Measurements from ENCODE around the gene DDX4. TPM values are rescaled to one million over a fixed set of nuclear protein-coding genes. Genes with fewer than 3 reads are reported as not detected.

DDX4 gene
- polyA plus RNA-seq, 1 experiment = not detected

DNA sequence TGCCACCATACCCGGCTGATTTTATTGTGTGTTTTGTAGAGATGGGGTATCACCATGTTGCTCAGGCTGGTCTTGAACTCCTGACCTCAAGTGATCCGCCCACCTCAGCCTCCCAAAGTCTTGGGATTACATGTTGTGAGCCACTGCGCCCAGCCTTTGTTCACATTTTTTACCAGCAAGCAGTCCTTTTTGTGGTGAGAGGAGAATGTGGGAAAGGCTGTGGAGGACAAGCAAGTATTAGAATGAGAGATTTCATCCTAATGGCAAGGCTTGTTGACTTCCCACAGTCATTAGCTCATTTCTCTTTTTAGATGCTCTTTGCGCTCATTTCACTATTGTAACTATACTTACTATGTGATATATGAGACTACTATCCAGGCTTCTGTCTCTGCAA lies 119.4 kb downstream of the DDX4 start:
- H3K27ac ChIP-seq (ENCODE audit: low read depth, low read length) = no peak overlapping the region
- no peak for TF ChIP-seq CTCF (IDR thresholded peaks at IDR 0.05; ENCODE audit: low read depth, low read length)
- CTCF ChIA-PET = no interaction called here

GRCh38 chr5:55858104-55858503 lies 120.2 kb downstream of the DDX4 start:
- Histone ChIP-seq H3K4me3 (ENCODE audit: low read depth, low read length) (no peak overlapping the region), H3K9me3 (ENCODE audit: control insufficient read depth, insufficient read depth, low read length) (peaks cover 2% of the 10 kb centered on the region; the same call in 1 of the 2 replicates), H3K27ac (ENCODE audit: low read depth, low read length) (no peak overlapping the region), H3K27me3 (ENCODE audit: control insufficient read depth, insufficient read depth, low read length) (no peaks in the 10 kb centered on the region)
- TF ChIP-seq CTCF (IDR thresholded peaks at IDR 0.05; ENCODE audit: low read depth, low read length) = no peak
- ChIA-PET POLR2A (no interaction called here), CTCF (no interaction called here)
- DNase-seq (ENCODE audit: low read depth, low spot score) = no peak

More for the DNA sequence above, 119.4 kb downstream of the DDX4 start:
- Histone ChIP-seq H3K9me3 (ENCODE audit: control insufficient read depth, insufficient read depth, low read length) (peaks cover 2% of the 10 kb centered on the region; the same call in 1 of the 2 replicates), H3K4me3 (ENCODE audit: low read depth, low read length) (no peak overlapping the region), H3K27me3 (ENCODE audit: control insufficient read depth, insufficient read depth, low read length) (no peaks in the 10 kb centered on the region)
- DNase-seq (ENCODE audit: low read depth, low spot score) = no peak
- POLR2A ChIA-PET = no interaction called here

- Histone ChIP-seq H3K27ac (ENCODE audit: low read depth, low read length) (no peak overlapping the region), H3K9me3 (ENCODE audit: control insufficient read depth, insufficient read depth, low read length) (peaks cover 2% of the 10 kb centered on the region; the same call in 1 of the 2 replicates), H3K27me3 (ENCODE audit: control insufficient read depth, insufficient read depth, low read length) (no peaks in the 10 kb centered on the region), H3K4me3 (ENCODE audit: low read depth, low read length) (no peak overlapping the region)
- POLR2A ChIA-PET = no interaction called here
- TF ChIP-seq CTCF (IDR thresholded peaks at IDR 0.05; ENCODE audit: low read depth, low read length) = no peak
- DNase-seq (ENCODE audit: low read depth, low spot score) = no peak
- CTCF ChIA-PET = no interaction called here
Measured at GRCh38 chr5:55860288-55860687, 122.4 kb downstream of the DDX4 start.

DNA sequence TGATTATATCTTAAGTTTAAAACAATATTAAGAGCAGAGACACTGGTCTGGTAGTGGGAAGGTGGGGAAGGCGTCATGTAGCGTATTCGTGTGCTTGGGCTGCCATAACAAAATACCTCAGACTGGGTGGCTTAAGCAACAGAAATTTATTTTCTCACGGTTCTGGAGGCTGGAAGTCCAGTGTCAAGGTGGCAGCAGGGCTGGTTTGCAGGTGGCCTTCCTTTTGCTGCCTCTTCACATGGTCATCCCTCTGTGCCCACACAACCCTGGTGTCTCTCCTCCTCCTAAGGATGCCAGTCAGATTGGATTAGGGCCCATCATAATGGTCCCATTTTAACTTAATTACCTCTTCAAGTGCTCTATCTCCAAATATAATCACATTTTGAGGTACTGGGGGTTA lies 122.8 kb downstream of the DDX4 start:
- POLR2A ChIA-PET = no interaction called here
- CTCF ChIA-PET = no interaction called here

More for the DNA sequence above, 122.8 kb downstream of the DDX4 start:
- Histone ChIP-seq H3K4me3 (ENCODE audit: low read depth, low read length) (no peak overlapping the region), H3K9me3 (ENCODE audit: control insufficient read depth, insufficient read depth, low read length) (peaks cover 2% of the 10 kb centered on the region; the same call in 1 of the 2 replicates), H3K27me3 (ENCODE audit: control insufficient read depth, insufficient read depth, low read length) (no peaks in the 10 kb centered on the region), H3K27ac (ENCODE audit: low read depth, low read length) (no peak overlapping the region)
- no peak for DNase-seq (ENCODE audit: low read depth, low spot score)
- no peak for TF ChIP-seq CTCF (IDR thresholded peaks at IDR 0.05; ENCODE audit: low read depth, low read length)
